GM18499 (cell line): ENCODE results near the gene ZNF440.
"Not testable (repeated sequence)": the region's sequence is repeated elsewhere in the genome, so short reads cannot be mapped to it uniquely, and the experiment has no call there.

Experiments
- ATAC-seq: cut with Tn5 transposase; IDR thresholded peaks from one replicate; pipeline ENCODE4 v1.9.1; 2021; ENCODE audit warnings: moderate number of reproducible peaks; ENCODE audit not compliant: insufficient read depth, unreplicated experiment

The ZNF440 gene

DNA sequence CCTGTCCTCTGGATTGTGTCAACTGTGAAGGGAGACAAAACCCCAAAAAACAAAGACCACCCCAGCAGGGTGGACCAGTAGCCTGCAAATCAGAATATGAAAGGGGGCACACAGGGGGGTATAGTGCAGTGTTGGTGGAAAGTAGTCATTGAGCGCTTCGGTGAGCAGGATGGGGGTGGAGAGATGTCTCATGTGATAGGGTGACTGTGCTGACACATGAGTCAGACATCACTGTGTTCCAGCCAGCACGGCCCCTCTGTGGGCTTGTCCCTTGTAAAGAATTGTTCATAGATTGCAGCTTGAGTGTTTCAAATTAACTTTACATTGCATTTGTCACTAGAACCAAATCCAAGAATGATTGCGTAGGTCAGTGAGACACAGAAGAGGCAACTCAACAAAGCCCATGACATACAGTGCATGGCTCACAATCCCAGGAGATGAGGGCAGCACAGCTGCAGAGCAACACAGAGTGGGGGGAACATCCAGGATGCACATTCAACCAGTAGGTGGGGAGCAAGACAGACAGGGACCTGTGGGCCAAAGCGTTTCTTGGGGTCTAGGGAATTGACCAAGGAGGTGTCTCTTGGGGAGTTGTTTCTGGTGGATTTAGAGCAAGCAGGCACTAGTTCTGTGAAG is 7.5 kb downstream of the ZNF440 start:
- no peak for ATAC-seq

DNA sequence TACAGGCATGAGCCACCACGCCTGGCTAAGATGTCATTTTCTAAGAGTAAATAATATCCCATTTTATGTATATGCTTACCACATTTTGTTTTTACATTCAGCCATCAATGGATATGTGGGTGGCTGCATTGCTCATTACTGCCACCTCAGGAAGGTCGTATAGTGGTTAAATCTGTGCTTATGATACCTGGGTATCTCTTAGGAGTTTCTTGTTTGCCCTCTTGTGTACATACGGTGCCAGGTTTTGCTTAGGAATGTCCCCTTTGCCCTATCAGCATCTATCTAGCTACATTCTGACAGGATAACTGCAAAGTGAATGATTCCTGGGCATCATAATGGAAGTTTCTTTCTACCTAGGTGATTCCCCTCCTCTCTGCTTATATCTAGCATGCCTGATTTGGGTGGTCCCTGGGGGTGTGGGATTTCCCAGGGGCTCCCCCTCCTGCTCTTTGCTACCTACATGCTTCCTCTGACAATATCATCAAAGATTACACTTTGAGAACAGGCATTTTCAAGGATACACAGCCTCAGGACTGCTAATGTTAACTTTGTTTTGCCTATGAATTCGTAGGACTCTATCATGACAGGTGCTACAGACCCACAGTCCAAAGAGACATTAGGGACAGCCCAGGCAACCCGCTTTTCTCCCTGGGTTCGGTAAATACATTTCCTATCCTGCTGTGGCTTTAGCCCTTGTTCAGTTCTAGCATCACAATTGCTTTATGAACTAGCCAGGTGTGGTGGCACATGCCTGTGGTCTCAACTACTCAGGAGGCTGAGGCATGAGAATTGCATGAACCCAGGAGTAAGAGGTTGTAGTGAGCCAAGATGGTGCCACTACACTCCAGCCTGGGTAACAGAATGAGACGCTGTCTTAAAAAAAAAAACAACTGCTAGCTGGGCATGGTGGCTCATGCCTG is 15.1 kb downstream of the ZNF440 start:
- not testable (repeated sequence) for ATAC-seq

DNA sequence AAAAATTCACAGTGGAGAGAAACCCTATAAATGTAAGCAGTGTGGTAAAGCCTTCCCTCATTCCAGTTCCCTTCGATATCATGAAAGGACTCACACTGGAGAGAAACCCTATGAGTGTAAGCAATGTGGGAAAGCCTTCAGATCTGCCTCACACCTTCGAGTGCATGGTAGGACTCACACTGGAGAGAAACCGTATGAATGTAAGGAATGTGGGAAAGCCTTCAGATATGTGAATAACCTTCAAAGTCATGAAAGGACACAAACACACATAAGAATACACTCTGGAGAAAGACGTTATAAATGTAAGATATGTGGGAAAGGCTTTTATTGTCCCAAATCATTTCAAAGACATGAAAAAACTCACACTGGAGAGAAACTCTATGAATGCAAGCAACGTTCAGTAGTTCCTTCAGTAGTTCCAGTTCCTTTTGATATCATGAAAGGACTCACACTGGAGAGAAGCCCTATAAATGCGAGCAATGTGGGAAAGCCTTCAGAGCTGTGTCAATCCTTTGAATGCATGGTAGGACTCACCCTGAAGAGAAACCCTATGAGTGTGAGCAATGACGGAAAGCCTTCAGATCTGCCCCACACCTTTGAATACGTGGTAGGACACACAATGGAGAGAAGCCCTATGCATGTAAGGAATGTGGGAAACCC is 18.3 kb downstream of the ZNF440 start:
- no peak for ATAC-seq

DNA sequence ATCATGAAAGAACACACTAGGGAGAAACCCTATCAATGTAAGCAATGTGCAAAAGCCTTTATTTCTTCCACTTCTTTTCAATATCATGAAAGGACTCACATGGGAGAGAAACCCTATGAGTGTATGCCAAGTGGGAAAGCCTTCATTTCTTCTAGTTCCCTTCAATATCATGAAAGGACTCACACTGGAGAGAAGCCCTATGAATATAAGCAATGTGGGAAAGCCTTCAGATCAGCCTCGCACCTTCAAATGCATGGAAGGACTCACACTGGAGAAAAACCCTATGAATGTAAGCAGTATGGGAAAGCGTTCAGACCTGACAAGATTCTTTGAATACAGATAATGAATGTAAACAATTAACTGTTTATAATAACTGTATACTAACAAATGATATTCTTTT is 19.5 kb downstream of the ZNF440 start:
- no peak for ATAC-seq

DNA sequence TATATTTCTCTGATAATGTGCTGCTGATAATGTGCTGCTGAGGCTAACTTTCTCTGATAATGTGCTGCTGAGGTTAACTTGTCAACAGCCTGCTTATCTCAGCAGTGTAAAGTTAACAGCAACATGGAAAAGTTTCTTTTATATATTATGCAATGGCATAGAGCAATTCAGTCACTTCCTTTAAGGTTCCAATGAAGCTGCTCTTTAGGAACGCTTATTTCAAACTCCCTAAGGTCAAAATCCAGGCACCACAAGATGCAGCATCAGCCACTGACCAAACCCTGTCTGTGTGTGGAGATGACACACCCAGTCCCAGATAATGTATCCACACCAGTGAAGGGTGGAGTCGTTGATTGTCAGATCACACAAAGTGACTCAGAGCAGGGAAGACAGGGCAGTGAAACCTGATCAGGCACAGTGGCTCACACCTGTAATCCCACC is 21.6 kb downstream of the ZNF440 start:
- ATAC-seq, result not testable (repeated sequence)

DNA sequence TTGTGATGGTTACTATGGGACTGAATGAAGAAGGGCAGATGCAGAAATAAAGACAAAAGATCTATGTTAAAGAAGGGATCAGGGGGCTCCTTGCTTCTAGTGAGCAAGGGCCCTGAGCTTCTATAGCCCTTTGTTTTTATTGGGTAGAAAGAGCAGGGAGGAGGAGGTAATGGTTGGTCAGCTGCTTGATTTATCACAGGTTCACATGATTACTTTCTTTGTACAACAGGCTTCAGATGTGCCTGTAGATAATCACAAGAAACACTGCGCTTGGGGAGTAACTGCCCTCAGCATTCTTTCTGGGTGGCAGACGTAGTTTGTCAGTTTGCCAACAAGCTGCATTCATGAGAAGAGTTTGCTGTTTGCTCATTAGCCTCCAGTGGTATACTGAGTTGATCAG is 29.6 kb downstream of the ZNF440 start:
- ATAC-seq, result no peak

DNA sequence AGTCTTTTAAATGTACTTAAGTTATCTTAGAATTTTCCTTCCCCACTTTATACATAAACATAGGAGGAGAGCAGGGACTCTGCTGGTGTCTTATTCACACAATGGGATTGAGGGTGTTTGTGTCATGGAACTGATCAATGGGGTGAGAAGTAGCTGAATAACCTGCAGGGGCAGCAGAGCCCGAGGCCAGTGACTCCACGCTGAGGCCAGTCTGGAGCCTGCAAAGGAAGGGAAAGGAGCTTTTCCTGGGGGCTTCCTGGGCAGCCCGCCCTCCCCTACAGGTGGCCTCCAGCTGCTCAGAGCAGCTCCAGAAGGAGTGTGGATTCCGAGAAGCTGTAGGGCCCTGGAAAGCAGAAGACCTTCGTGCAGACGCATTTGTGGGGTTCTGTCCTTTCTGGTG is 33.5 kb downstream of the ZNF440 start:
- ATAC-seq, result not testable (repeated sequence)

DNA sequence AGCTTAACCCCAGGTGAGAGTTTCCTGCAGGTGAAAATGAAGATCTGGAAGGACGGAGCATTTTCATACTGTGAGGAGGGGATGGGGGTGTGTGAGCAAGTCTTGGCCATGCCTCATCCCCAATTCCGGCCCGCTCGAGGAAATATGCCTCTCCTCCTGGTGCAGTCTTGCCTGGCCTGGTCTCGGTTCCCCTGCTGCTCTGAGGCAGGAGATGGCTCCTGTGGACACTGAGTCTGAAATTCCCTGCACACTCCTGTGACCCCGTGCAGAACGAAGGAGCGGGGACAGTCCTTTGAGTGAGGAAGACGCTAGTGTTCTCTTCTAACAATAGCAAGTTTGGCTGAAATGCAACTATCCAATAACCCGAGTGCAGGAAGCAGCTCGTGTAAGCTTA is 34.1 kb downstream of the ZNF440 start:
- ATAC-seq, result no peak

DNA sequence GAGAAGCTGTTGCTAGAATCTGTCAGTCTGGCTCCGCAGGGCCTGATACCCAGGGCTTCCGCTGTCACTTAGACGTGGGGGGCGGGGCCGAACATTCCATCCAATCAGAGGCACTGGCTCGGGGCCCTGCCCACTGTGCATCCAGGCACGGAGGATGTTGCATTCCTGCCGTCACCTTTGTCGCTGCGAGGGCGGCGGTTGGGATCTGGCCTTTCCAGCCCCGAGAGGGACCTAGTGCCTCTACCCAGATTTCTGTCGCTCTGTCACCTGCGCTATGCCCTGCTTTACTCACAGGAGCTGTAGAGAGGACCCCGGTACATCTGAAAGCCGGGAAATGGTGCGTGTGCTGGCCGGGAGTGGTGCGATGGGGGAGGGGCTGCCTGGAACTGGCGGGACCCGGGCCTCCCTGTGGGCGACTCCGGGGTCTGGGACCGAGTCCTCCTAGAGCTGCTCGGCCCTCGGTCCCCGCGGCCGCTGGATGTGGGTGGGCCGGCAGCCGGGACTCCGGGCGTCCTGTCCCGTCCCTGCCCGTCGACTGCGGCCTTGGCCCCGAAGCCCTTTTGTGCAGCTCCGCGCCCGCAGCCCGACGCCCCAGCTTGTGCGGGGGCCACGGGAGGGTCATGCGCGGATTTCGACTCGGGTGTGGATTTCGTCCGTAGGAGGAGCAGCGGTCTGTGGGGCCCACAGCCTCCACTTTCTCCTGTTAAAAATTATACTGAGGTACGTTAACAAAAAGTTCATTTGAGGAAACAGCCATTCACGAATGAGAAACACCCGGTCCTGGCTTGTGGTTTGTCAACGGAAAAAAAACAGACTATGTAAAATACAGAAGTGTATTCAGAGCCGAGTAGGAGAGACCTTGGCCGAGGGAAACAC is 34.8 kb downstream of the ZNF440 start, which contains the start of gene ZNF439:
ZNF439 (plus strand) TSS at position 133 of the 876 bp plus-strand sequence; CDS start at position 275, 142 bp downstream.
- ATAC-seq, result no peak

DNA sequence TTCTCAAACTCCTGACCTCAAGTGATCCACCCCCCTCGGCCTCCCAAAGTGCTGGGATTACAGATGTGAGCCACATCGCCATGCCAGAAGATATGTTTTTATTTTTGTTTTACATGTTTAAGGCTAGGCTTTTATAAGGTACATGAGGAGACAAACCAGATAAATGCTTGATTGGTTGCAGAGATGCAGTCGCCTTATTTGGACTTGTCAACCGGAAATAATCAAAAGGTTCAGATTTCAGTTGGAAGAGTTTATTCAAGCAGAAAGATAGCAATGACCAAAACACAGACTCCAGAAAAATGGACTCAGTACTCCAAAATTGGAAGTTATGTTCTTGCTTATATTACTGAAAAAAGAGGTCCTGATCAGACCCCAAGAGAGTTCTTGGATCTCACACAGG is 36.2 kb downstream of the ZNF440 start:
- ATAC-seq, result not testable (repeated sequence)

DNA sequence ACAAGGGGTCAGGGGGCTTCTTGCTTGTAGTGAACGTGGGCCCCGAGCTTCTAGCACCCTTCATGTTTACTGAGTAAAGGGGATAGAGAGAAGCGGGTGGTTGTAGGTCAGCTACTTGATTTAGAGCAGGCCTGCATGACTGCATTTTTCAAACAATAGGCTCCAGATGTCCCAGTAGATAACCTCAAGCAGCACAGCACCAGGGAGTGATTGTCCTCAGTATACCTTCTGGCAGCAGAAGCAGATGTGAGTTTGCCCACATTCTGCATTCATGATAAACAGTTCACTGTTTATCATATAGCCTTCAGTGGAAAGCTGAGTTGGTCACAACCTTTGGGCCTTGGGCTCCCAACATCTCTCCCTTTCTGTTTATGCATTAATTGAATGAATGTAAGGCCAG is 39.3 kb downstream of the ZNF440 start:
- no peak for ATAC-seq

DNA sequence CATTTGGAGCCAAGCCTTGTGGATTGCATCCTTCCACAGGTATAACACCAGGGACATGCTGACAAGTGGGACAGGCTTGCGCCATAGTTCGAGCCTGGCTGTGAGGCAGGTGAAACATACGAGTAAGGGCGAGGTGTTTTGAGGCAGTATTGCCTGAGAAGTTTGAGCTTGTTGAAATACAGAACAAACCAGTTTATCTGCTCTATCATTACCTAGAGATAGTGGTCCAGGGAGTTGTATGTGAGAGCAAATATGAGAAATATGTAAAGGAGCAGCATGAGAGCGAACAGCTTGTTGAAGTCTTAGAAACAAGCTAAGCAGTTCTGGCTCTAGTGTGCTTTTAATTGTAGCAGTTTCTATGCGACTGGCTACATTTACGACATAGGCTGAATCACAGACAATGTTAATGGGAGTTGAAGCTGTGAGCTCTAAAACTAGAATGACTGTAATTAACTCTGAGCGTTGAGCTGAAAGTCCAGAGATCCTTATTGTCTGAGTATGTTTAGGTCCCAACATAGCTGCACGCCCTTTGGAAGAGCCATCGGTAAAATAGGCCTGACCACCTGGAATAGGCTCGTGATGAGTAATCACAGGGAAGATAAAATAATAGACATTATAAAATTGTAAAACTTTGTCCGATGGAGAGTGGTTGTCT is 42.6 kb downstream of the ZNF440 start:
- ATAC-seq, result no peak

DNA sequence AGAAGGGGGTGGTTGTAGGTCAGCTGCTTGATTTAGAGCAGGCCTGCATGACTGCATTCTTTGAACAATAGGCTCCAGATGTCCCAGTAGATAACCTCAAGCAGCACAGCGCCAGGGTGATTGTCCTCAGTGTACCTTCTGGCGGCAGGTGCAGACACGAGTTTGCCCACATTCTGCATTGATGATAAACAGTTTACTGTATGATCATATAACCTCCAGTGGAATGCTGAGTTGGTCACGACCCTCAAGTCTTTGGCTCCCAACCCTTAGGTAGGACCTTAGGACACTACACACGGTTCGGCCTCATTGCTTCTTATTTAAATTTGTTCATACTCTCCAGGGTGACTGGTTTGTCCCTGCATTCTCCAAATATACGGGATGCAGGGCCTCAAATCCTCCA is 46.6 kb downstream of the ZNF440 start:
- ATAC-seq, result no peak

DNA sequence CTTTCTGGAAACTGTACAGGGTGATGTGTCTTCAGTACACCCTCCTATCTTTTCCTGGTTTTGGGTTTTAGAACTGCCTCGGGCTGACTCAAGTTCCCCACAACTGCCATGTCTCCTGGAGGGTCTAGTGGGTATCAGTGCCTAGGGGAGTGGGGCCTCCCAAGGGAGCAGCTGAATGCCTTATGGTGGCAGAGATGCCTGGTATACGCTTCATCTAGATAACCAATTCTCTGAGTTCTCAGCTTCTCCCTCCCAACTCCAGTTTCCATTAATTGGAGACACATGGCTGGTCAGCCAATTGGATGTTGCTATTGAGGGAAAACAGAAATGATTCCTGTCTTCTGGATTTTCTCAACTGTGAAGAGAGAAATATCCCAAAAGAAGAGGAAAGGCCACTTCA is 47.2 kb downstream of the ZNF440 start:
- ATAC-seq, result no peak

DNA sequence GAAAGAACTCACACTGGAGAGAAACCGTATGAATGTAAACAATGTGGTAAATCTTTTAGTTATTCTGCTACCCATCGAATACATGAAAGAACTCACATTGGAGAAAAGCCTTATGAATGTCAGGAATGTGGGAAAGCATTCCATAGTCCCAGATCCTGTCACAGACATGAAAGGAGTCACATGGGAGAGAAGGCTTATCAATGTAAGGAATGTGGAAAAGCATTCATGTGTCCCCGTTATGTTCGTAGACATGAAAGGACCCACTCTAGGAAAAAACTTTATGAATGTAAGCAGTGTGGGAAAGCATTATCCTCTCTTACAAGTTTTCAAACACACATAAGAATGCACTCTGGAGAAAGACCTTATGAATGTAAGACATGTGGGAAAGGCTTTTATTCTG is 53.7 kb downstream of the ZNF440 start:
- ATAC-seq, result not testable (repeated sequence)

DNA sequence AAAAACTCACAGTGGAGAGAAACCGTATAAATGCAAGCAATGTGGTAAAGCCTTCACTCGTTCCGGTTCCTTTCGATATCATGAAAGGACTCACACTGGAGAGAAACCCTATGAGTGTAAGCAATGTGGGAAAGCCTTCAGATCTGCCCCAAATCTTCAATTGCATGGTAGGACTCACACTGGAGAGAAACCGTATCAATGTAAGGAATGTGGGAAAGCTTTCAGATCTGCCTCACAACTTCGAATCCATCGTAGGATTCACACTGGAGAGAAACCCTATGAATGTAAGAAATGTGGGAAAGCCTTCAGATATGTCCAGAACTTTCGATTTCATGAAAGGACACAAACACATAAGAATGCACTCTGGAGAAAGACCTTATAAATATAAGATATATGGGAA is 54.1 kb downstream of the ZNF440 start:
- ATAC-seq, result no peak

DNA sequence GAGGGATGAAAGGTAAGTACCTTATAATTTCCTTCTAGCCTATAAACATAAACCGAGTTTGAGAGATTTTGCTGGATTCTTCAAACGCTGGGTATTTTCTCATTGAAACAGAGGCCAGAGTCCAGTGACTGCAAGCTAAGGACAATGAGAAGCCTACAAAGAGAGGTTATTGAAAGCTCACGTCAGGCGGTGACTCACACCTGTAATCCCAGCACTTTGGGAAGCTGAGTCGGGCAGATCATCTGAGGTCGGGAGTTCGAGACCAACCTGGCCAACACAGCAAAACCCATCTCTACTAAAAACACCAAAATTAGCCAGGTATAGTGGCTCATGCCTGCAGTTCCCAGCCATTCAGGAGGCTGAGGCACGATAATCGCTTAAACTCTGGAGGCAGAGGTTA is 58.6 kb downstream of the ZNF440 start:
- ATAC-seq, result no peak

DNA sequence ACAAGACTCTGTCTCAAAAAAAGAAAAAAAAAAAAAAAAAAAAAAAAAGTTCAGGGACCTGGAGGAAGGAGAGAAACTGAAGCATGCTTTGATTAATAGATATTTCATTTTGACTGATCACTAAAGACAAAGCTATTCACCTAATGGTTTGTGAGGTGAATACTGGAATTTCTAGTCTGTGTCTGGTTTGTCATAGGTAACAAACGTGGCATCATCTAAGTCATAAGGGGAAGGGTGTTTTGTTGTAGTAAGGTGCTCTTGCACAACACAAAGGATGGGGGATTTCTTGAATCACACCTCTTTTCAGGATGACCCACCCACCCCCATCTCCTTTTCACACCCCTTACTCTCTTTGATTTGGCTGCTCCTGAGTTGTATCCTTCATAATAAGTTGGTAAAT is 59.7 kb downstream of the ZNF440 start:
- ATAC-seq, result no peak

DNA sequence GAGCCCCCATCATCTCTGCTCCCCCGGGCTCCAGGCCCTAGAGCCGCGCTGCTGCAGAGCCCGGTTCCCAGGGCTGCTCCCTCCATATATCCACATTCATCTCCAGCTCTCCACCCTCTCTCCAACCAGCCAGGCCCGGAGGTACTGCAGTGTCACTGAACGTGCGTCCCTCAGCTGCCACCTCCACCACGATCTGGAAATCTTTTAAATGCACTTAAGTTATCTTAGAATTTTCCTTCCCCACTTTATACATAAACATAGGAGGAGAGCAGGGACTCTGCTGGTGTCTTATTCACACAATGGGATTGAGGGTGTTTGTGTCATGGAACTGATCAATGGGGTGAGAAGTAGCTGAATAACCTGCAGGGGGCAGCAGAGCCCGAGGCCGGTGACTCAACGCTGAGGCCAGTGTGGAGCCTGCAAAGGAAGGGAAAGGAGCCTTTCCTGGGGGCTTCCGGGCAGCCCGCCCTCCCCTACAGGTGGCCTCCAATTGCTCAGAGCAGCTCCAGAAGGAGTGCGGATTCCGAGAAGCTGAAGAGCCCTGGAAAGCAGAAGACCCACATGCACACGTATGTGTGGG is 65.7 kb downstream of the ZNF440 start:
- not testable (repeated sequence) for ATAC-seq
